Measurements from ENCODE around the gene STK35. TPM values are rescaled to one million over a fixed set of nuclear protein-coding genes. Genes with fewer than 3 reads are reported as not detected.

The STK35 gene
- polyA plus RNA-seq, 1 donor from 2014 or later: 10.8 TPM

- no peaks in the 10 kb centered on the region for H3K79me2 ChIP-seq (replicated peaks; ENCODE audit: insufficient read depth, low read length)
Observed at GRCh38 chr20:2197166-2197565, 95.5 kb downstream of the STK35 start.

More at GRCh38 chr20:2197166-2197565, 95.5 kb downstream of the STK35 start:
- Histone ChIP-seq H3K27me3 (ENCODE audit: insufficient read depth, low read depth, low read length) (no peaks in the 10 kb centered on the region), H3K4me2 (ENCODE audit: low read length) (no peak overlapping the region), H3K4me3 (ENCODE audit: low read length) (no peak overlapping the region), H3K36me3 (ENCODE audit: insufficient read depth, low read length) (no peaks in the 10 kb centered on the region), H4K20me1 (ENCODE audit: insufficient read depth) (no peaks in the 10 kb centered on the region), H3K9me2 (ENCODE audit: insufficient read depth, low read length) (no peaks in the 10 kb centered on the region), H3F3A (ENCODE audit: insufficient read depth, low read length, poor library complexity, severe bottlenecking) (no peaks in the 10 kb centered on the region), H3K9ac (ENCODE audit: low read length) (no peak overlapping the region), H3K9me3 (ENCODE audit: low read length) (no peaks in the 10 kb centered on the region), H3K27ac (ENCODE audit: low read length) (peak overlapping the region; percentile 13), H2AFZ (ENCODE audit: low read depth, low read length) (no peak overlapping the region)
- TF ChIP-seq TAF1 (IDR thresholded peaks at IDR 0.05; ENCODE audit: low read depth): no peak
- no peak for TF ChIP-seq EP300 (conservative IDR thresholded peaks at IDR 0.05; ENCODE audit: poor library complexity, severe bottlenecking)
- no peak for TF ChIP-seq RAD21 (conservative IDR thresholded peaks at IDR 0.05)
- TF ChIP-seq MXI1 (conservative IDR thresholded peaks at IDR 0.05; ENCODE audit: poor library complexity, severe bottlenecking): no peak
- no peak for TF ChIP-seq EZH2 (IDR thresholded peaks at IDR 0.05; ENCODE audit: borderline replicate concordance, insufficient read depth, low read length, poor library complexity, severe bottlenecking)
- no peak for TF ChIP-seq POLR2AphosphoS5 (IDR thresholded peaks at IDR 0.05)
- TF ChIP-seq SMC3 (conservative IDR thresholded peaks at IDR 0.05; ENCODE audit: poor library complexity): no peak

Small RNA genes within 50 kb of the gene (small RNA-seq; reads per million reads assigned to genes)
- 0 reads per million in 3 experiments for gene RPL7P2

Other genes with a start within 250 kb of the STK35 start
- 6.7 and 8.0 TPM in 2 replicates for gene SIRPA, start 206.4 kb upstream of the STK35 start, polyA plus RNA-seq
- 17.3 and 17.7 TPM in 2 replicates for gene PDYN, start 107.8 kb upstream of the STK35 start, polyA plus RNA-seq
- 0.10 and 0.24 TPM in 2 replicates for gene TGM3, start 194.2 kb downstream of the STK35 start, polyA plus RNA-seq

All from neural cell (in vitro differentiated cells).